ENCODE measurements around the gene WBP1L.
"Not testable (repeated sequence)": the region's sequence is repeated elsewhere in the genome, so short reads cannot be mapped to it uniquely, and the experiment has no call there.

Gene WBP1L

GRCh38 chr10:102757323-102757722 is 13.6 kb downstream of the WBP1L start:
- no peak for DNase-seq (ENCODE audit: low read depth, low spot score)
- H3K4me3 ChIP-seq (ENCODE audit: low read depth, low read length), result no peak overlapping the region
- in situ Hi-C loops (cut with HindIII; ENCODE audit: low sequenced_read_pairs), result no loop called here
- TF ChIP-seq, protein P1, sequence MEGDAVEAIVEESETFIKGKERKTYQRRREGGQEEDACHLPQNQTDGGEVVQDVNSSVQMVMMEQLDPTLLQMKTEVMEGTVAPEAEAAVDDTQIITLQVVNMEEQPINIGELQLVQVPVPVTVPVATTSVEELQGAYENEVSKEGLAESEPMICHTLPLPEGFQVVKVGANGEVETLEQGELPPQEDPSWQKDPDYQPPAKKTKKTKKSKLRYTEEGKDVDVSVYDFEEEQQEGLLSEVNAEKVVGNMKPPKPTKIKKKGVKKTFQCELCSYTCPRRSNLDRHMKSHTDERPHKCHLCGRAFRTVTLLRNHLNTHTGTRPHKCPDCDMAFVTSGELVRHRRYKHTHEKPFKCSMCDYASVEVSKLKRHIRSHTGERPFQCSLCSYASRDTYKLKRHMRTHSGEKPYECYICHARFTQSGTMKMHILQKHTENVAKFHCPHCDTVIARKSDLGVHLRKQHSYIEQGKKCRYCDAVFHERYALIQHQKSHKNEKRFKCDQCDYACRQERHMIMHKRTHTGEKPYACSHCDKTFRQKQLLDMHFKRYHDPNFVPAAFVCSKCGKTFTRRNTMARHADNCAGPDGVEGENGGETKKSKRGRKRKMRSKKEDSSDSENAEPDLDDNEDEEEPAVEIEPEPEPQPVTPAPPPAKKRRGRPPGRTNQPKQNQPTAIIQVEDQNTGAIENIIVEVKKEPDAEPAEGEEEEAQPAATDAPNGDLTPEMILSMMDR (IDR thresholded peaks at IDR 0.05; ENCODE audit: low read depth, low read length), result no peak

- in situ Hi-C loops (cut with HindIII; ENCODE audit: low sequenced_read_pairs), result no loop called here
- no peak overlapping the region for H3K4me3 ChIP-seq (ENCODE audit: low read depth, low read length)
- TF ChIP-seq, protein P1 (IDR thresholded peaks at IDR 0.05; ENCODE audit: low read depth, low read length), result no peak
- no peak for DNase-seq (ENCODE audit: low read depth, low spot score)
These were observed 14.6 kb downstream of the WBP1L start for GRCh38 chr10:102758240-102758932.

DNA sequence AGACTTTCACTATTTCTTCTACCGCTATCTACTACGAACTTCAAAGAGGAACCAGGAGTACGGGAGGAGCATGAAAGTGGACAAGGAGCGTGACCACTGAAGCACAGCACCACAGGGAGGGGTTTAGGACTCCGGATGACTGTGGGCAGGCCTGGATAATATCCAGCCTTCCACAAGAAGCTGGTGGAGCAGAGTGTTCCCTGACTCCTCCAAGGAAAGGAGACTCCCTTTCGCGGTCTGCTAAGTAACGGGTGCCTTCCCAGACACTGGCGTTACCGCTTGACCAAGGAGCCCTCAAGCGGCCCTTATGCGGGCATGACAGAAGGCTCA is 15.2 kb downstream of the WBP1L start:
- DNase-seq (ENCODE audit: low read depth, low spot score); H3K4me3 ChIP-seq (ENCODE audit: low read depth, low read length); in situ Hi-C loops (cut with HindIII; ENCODE audit: low sequenced_read_pairs): not testable (repeated sequence)

DNA sequence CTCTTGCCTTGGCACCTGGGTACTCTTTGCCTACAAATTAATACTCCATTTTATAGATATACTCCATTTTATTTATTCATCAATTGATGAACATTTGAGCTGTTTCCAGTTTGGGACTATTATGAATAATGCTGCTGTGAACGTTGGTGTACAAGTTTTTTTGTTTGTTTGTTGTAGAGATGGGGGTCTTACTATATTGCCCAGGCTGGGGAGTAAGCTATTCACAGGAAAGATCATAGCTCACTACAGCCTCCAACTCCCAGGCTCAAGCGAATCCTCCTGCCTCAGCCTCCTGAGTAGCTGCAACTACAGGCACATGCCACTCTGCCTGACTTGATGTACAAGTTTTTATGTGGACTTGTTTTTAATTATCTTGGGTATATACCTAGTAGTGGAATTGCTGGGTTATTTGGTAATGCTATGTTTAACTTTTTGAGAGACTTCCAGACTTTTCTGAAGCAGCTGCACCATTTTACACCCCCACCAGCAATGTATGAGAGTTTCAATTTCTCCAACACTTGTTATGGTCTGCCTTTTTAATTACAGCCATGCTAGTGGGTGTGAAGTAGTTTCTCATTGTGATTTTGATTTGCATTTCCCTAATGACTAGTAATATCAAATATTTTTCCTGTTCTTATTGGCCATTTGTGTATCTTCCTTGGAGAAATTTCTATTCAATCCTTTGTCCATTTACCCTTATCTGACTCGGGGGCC is 15.9 kb downstream of the WBP1L start:
- in situ Hi-C loops (cut with HindIII; ENCODE audit: low sequenced_read_pairs), result no loop called here
- TF ChIP-seq, protein P1 (IDR thresholded peaks at IDR 0.05; ENCODE audit: low read depth, low read length), result no peak
- H3K4me3 ChIP-seq (ENCODE audit: low read depth, low read length), result no peak overlapping the region
- no peak for DNase-seq (ENCODE audit: low read depth, low spot score)

DNA sequence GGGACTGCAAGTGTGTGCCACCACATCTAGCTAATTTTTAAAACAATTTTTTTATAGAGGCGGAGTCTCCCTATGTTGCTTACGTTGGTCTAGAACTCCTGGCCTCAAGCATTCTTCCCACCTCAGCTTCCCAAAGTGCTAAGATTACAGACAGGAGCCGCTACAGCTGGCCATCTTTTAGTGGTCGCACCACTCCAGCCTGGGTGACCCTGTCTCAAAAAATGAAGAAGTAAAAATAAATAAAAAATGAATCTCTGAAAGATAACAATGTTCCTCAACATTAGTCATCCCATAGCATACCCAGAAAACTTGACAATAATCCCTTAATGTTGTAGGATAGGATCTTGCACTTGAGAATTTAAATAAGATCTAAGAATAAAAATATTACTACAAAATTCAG is 18.2 kb downstream of the WBP1L start:
- no peak for DNase-seq (ENCODE audit: low read depth, low spot score)
- in situ Hi-C loops (cut with HindIII; ENCODE audit: low sequenced_read_pairs), result no loop called here
- TF ChIP-seq, protein P1 (IDR thresholded peaks at IDR 0.05; ENCODE audit: low read depth, low read length), result no peak
- H3K4me3 ChIP-seq (ENCODE audit: low read depth, low read length), result no peak overlapping the region

- H3K4me3 ChIP-seq (ENCODE audit: low read depth, low read length), result no peak overlapping the region
- in situ Hi-C loops (cut with HindIII; ENCODE audit: low sequenced_read_pairs), result no loop called here
- DNase-seq (ENCODE audit: low read depth, low spot score), result no peak
- TF ChIP-seq, protein P1 (IDR thresholded peaks at IDR 0.05; ENCODE audit: low read depth, low read length), result no peak
These were observed 18.8 kb downstream of the WBP1L start for GRCh38 chr10:102762401-102763015.

DNA sequence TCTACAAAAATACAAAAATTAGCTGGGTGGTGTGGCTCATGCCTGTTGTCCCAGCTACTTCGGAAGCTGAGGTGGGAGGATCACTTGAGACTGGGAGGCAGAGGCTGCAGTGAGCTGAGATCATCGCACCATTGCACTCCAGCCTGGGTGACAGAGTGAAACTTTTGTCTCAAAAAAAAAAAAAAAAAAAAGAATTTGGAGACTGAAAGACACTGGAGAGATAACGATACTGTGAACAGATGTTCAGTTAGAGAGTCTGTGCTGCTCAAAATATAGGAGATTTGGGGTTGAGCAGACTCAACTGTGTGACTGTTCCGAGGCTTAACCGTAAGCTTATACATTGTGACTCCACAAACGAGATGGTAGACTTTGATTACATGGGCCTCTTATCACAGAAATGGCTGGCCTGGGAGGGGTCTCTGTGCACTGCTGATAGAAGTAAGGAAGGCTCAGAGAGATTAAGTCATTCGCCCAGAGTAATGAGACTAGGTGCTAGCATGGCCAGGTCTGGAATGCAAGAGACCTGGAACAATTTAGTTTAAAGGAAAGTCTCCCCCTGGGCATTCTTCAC is 19.4 kb downstream of the WBP1L start:
- in situ Hi-C loops (cut with HindIII; ENCODE audit: low sequenced_read_pairs), result no loop called here
- H3K4me3 ChIP-seq (ENCODE audit: low read depth, low read length), result no peak overlapping the region

More for the DNA sequence above, 19.4 kb downstream of the WBP1L start:
- no peak for DNase-seq (ENCODE audit: low read depth, low spot score)
- TF ChIP-seq, protein P1 (IDR thresholded peaks at IDR 0.05; ENCODE audit: low read depth, low read length), result no peak
